GM18907 (cell line): ENCODE results near the gene SEMA3E.
"Not testable (repeated sequence)": the region's sequence is repeated elsewhere in the genome, so short reads cannot be mapped to it uniquely, and the experiment has no call there.

Experiments used
- ATAC-seq: cut with Tn5 transposase; IDR thresholded peaks from one replicate; pipeline ENCODE4 v1.9.1; 2021; ENCODE audit warnings: mild to moderate bottlenecking, moderate library complexity; ENCODE audit not compliant: unreplicated experiment

The SEMA3E gene

GRCh38 chr7:83562960-83563359, 86.0 kb downstream of the SEMA3E start:
- no peak for ATAC-seq

GRCh38 chr7:83562289-83562688, 86.7 kb downstream of the SEMA3E start:
- no peak for ATAC-seq

GRCh38 chr7:83559887-83560286, 89.1 kb downstream of the SEMA3E start:
- ATAC-seq, result no peak

GRCh38 chr7:83552556-83552955, 96.4 kb downstream of the SEMA3E start:
- ATAC-seq, result not testable (repeated sequence)

- ATAC-seq, result no peak
These were observed 98.8 kb downstream of the SEMA3E start for GRCh38 chr7:83550100-83550499.

- no peak for ATAC-seq
These were observed 100.7 kb downstream of the SEMA3E start for GRCh38 chr7:83548250-83548649.

- ATAC-seq, result peak; percentile 96
These were observed 101.4 kb downstream of the SEMA3E start for GRCh38 chr7:83547526-83547925.

GRCh38 chr7:83546586-83546985, 102.4 kb downstream of the SEMA3E start:
- no peak for ATAC-seq

GRCh38 chr7:83541187-83541960, 107.6 kb downstream of the SEMA3E start:
- no peak for ATAC-seq

GRCh38 chr7:83534488-83534887, 114.5 kb downstream of the SEMA3E start:
- ATAC-seq, result no peak

GRCh38 chr7:83532219-83532618, 116.7 kb downstream of the SEMA3E start:
- ATAC-seq, result no peak

GRCh38 chr7:83531766-83532165, 117.2 kb downstream of the SEMA3E start:
- ATAC-seq, result no peak

GRCh38 chr7:83528925-83529423, 120.0 kb downstream of the SEMA3E start:
- no peak for ATAC-seq

- ATAC-seq, result no peak
These were observed 124.5 kb downstream of the SEMA3E start for GRCh38 chr7:83524277-83525075.

GRCh38 chr7:83520726-83521125, 128.2 kb downstream of the SEMA3E start:
- no peak for ATAC-seq

GRCh38 chr7:83519240-83519639, 129.7 kb downstream of the SEMA3E start:
- ATAC-seq, result no peak

- no peak for ATAC-seq
These were observed 131.8 kb downstream of the SEMA3E start for GRCh38 chr7:83517035-83517700.

- no peak for ATAC-seq
These were observed 134.0 kb downstream of the SEMA3E start for GRCh38 chr7:83514977-83515376.

- ATAC-seq, result no peak
These were observed 139.5 kb downstream of the SEMA3E start for GRCh38 chr7:83509255-83510021.

- no peak for ATAC-seq
These were observed 144.6 kb downstream of the SEMA3E start for GRCh38 chr7:83504330-83504729.

- ATAC-seq, result no peak
These were observed 146.3 kb downstream of the SEMA3E start for GRCh38 chr7:83502636-83503035.
